Hepatic stellate cell (primary cell): ENCODE measurements around the gene MBOAT1.

Experiments
- DNase-seq: peaks from one replicate; pipeline ENCODE4 v3.0.0; 2011; ENCODE audit warnings: low spot score

Gene MBOAT1

DNA sequence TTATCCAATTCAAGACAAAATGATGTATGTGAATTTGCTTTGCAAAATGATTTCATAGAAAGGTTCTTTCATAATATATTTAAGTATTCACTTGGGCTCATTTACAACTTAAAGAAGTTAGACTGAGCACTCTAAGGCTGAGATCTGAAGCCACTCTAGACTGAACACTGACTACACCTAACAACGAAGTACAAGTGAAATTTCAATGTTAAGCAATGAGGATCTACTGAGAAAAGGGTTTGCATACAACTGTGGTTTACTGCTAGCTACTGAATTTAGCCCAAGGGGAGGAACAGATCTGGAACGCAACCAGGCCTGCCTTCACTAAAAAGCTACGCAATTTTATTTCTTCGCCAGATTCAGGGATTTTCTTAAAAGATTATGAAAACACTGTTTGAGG is 106.4 kb downstream of the MBOAT1 start:
- DNase-seq = no peak

DNA sequence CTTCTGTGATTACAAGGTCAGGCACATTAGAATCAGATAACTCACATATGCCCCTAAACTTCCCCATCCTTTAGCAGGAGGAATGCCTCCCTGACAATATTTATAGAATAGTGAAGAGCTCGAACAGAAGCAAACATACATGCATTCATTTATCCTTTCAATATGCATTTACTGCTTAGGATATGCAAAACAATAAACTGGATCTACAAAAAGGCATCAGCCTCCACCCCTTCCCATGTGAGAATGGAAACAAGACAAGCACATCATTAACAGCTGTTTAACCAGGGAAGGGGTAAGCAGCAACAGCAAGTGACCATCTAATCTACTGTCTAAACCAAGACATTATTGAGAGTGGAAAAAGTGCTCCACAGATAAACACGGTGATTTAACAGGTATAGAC is 107.6 kb downstream of the MBOAT1 start:
- DNase-seq = no peak

DNA sequence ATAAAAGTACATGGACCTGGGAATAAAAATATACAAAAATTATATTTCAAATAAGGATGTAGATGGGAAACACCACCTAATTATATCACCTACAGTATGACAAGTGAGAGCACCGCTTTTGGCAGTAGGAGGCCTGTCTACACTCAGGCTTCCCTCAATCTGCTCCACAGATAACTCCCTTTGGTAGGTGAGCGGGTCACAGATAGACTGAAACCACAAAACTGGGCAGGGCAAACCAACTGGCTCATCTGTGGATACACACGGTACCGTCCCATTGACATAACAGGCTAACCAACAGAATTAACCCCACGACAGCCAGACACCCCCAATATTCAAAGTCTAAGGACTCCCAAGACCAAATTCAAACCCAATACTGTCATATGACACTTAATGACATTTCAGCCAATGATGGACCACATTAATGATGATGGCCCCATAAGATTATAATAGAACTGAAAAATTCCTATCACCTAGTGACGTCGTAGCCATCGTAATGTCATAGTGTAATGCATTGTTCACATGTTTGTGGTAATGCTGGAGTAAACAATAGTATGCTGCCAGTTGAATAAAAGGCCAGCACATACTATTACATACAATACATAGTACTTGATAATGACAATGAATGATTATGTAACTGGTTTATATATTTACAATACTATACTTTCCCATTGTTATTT is 109.7 kb downstream of the MBOAT1 start:
- DNase-seq = no peak

DNA sequence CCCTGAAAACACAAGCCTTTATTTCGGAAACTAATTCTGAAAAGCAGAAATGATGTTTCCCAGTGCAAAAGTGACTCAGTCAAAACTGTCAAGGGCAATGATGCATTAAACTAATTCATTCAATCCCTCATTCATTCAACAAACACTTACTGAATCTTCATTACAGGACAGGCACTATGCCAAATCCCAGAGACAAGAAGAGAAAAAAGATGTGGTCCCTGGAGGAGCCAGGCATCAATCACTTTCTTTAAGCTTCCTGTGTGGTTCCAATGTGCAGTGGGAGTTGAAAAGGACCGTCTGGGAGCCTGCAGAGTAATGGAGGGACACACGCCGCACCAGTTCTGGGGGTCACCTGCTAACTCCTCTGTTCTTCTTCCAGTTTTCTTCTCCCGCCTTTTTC is 113.1 kb downstream of the MBOAT1 start:
- no peak for DNase-seq

DNA sequence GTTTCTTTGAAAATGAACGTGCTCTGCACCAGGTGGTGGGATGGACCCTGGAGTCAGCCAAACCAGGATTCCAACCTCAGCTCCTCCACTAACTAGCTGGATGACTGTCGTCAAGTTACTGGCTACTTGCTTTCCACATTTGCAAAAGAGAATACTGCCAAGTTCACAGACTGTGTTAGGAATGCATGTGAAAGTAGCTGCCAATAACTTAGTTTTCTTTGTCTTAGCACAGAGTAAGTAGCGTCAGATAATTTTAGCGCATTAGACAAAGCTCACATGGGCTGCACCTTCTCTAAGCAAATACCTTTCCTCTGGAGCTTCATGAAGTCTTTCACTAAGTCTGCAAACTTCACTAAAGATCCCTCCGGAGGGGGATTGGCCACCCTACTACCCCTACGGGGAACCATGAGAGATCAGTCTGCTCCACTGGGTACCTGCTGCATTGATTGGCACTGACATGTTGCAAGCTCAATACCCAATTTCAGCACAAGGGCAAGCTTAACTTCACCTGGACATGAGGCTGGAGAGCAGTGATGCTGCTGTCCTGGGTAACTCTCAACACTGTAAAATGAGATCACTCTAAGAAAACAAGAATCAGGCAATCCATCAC is 113.9 kb downstream of the MBOAT1 start:
- no peak for DNase-seq

DNA sequence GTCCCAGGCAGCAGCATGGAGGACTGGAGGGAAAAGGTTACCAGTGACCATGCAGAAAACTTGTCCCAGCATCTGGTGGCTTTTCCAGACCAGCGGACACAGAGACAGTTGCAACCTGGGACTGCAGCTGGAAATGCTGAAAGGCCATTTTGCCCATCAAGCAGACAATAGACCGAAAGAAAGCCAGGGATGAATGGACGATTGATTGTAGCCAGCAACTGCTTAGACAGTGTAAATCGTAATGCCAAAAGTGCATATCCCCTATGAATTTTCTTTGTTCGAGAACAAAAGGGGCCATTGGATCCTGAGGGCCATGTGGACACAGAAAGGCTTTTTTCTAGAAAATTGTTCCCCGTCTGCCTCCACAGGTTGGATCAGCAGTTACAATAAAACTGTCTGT is 115.7 kb downstream of the MBOAT1 start:
- DNase-seq = no peak

DNA sequence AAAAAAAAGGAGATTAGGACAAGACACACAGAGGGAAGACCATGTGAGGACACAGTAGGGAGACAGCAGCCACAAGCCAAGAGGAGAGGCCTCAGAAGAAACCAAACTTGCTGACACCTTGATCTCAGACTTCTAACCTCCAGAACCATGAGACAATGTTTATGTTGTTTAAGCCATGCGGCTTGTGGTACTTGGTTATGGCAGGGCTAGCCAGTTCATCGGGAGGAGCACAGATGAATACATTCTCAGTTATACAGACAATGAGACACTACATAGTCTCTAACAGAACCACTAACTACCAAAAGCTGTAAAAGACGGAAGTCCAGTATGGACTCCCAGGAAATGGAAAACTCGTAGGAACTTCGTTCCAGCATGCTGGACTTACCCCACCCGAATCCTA is 116.8 kb downstream of the MBOAT1 start:
- DNase-seq = no peak

DNA sequence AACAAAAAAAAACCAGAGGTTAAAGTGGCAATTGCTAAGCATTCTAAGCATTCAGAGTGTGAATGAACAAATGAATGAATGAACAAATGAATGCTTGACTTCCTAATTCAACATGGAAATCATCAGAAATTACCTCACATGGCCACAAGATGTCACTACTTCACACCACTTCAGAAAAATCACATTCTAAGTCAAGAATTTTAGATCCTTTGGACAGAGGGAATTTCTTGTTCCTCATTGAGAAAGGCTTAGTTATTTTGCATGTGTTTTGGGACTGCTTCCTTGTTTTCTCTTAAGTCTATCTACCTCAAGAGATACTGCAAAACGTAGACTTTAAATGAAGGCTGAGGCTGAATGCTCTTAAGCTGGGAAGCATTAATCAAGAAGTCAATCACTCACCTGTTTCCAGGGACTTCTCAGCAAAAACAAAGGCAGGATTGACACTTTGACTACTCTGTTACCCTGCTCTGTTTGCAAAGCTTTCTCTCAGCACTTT is 120.2 kb downstream of the MBOAT1 start:
- peak; percentile 8 for DNase-seq

DNA sequence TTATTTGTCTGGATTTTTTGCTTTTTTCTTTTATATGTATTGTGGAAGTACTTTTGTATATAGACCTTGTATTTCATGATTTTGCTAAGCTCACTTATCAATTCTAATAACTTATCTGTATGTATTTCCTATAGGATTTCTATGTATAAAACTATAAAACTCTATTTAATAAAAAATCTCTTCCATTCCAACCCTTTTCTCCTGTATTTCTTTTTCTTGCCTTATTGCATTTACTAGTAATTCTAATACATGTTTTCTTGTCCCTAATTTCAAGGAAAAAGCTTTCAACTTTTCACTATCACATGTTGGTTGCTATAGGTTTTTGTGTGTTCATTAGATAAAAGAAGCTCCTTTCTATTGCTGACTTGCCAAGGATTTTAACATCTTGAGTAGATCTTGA is 125.3 kb downstream of the MBOAT1 start:
- no peak for DNase-seq

DNA sequence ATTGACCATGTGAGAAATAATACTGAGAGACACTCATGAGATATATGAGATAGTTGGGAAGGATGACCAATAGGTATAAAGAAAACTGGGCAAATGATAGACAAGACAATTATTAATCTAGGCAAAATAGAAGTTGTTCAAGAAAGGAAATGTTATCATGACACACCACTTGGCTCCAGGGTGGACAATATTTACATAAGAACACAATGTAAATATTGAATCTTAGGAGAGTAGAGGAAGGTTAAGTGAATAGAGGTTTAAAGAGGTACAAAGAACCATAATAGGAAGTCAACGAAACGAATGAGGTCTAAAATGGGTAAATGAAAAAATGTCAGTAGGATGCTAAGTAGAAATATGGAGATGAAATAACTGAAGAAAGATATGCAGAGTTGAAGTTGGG is 126.5 kb downstream of the MBOAT1 start:
- no peak for DNase-seq

DNA sequence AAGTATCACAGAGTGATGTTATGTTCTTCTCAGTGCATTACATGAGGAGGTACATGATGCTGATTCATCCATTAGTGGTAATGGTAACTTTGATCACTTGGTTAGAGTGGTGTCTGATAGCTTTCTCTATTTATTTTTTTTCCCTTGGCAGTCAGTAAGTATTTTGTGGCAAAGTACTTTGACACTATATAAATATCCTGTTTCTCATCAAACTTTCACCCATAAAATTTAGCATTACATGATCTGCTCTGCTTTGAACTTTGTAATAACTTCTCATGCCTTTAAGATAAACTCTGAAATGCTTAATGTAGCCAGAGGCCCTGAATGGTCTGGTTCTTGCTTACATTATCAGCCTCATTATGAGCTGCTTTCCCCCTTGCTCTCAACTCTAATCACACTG is 127.9 kb downstream of the MBOAT1 start:
- DNase-seq = no peak

DNA sequence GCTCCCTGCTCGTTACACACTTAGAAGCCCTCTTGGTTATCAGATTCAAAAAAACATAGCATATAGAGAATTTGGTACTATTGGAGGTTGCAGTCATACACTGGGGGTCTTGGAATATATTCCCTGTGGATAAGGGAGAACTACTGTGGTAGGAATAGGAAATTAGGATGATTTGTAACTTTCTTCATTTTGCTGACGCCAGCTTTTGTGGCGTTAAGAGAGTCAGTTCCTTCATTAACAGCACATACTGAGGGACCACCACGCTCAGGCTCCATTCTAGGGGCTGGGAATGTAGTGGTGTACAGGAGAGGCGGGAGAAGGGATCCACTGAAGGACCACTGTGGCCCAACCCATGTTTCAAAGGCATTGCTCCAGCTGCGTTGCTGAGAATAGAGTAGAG is 140.3 kb downstream of the MBOAT1 start:
- DNase-seq = no peak

DNA sequence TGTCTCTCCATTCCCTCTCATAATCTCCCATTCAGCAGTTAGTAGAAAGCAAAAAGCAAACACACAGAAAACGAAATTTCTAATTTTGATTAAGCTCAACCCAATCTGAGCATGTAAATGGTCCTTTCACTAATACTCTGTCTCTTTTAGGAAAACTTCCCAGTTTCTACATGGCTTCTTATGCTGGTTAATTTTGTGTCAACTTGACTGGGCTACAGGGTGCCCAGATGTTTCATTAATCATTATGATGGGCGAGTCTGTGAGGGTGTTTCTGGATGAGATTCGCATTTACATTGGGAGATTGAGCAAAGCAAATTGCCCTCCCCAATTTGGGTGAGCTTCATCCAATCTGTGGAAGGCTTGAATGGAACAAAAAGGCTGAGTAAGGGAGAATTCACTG is 142.2 kb downstream of the MBOAT1 start:
- DNase-seq = no peak

DNA sequence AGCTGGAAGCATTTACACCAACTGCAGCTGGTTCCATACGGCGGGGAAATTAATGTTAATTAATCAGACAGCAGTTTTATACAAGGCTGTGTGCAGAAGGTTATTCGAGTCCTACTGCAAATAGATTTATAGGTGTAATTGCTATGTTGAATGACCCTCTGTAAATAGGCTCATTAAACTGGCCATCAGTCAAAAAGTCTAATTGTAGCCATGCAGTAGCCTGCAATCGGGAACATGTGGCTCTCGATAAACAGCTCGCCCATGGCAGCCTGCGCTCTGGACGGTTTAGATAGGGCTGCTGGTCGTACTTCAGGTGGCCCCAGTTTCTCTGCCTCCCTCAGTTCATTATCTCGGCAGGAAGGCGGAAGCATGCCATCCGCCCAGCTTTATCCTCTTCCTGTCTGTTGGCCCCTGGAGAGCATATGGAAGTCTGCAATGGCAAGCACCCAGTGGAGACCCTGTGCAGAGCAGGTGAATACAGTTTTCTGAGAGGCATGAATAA is 143.2 kb downstream of the MBOAT1 start:
- DNase-seq = no peak

DNA sequence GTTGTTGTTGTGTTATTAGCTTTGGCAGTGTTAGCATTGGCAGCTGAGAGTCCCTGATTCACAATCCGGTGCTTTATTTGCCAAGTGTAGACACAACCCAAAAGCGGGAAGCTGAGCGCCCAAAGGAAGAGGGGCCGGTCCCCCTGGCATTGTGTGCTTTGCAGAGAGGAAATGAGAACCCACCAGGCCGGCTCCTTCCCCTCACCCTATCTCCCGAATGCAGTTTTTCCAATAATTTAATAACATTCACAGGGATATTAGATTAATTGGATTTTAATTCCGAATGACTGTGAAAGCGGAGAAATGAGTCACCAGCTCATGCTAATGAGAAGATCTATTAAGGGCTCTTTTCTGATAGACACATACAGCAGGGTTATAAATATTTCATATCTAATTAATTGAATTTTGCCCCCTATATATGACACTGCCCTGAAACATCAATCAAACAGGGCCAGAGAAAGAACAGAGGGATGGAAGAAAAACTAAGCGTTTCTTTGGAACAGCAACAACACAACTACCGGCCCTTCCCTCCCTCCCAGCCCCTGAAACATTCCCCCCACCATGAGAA is 143.8 kb downstream of the MBOAT1 start:
- DNase-seq = no peak

DNA sequence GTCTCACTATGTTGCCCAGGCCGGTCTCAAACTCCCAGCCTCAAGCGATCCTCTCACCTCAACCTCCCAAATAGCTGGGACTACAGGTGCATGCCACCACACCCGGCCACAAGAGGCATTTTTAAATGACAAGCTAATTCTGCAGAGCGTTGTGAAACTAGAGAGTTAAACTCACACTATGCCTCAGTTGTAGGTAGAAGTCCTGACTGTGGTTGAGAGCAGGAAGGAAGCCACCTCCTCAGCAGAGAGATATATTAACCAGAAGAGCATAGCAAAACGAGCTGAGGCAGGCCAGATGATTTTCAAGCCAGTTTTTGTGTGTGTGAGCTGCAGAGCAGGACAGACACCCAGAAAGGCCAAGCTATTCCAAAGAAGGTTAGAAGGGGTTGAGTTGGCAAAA is 150.3 kb downstream of the MBOAT1 start:
- DNase-seq = no peak

DNA sequence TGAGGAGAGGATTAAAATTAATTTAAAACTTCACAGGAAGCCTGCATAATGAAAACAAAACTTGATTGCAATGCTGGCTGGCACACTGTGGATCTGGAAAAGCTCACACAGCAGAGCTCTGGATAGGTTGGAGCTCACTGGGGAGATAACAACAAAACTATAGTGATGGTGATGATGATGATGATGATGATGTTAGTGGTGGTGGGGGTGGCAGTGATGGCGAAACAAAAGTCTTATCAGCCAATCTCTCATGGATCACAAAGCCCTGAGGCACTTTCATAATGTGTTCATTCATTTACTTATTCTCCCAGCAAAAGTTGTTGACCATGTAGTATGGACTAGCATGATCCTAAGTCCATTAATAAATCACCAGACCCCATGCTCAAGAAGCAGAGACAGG is 152.0 kb downstream of the MBOAT1 start:
- no peak for DNase-seq

DNA sequence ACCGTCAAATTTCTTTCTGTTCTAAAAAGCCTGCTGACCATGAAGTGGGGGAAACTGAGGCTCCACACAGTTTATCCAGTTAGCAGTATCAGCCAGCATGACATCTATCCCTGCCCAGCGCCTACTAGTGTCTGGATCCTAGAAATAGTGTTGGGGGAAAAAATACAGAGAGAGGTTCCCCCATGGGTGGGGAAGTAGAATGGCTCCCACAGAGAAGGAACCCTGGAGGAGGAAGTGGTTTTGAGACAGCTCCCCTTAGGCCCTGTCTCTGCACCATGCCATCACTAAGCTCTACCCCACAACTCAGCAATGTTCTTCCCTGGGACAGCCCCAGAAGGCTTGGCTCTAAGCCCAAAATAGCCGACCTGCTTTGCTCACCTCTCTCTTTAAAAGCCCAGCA is 153.4 kb downstream of the MBOAT1 start:
- no peak for DNase-seq

DNA sequence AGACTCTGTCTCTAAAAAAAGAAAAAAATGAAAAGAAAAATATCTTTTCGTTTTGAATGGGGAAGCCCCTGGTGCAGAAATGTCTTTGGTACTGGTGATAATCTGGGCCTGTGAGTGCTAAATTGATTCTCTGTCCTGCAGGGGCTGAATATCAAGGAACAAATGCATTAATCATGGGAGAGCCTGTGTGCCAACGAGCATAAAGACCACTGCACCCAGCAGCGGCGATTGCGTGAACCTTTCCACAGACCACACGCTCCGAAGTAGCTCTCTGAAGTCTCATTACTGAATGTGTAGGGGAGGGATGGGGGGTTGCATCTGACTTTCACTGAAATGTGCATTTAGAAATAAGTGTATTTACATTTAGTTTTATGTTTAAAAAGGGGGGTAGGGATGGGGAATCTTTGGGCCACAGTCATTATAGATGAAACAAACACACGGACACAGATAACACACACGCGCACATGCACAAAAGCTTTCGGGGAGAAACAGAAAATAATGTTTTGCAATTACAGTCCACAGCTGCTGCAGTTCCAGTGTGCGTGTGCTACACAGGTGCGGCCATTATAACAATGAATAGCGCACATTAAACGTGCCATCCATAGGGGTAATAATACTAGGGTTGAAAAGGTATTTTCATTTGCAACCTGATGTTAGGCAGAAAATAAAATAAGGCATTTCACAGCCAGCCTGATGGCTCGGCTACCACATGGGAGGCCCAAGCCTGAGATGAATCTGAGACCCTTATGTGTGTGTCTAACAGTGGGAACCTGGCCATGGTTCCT is 154.0 kb downstream of the MBOAT1 start:
- DNase-seq = no peak

DNA sequence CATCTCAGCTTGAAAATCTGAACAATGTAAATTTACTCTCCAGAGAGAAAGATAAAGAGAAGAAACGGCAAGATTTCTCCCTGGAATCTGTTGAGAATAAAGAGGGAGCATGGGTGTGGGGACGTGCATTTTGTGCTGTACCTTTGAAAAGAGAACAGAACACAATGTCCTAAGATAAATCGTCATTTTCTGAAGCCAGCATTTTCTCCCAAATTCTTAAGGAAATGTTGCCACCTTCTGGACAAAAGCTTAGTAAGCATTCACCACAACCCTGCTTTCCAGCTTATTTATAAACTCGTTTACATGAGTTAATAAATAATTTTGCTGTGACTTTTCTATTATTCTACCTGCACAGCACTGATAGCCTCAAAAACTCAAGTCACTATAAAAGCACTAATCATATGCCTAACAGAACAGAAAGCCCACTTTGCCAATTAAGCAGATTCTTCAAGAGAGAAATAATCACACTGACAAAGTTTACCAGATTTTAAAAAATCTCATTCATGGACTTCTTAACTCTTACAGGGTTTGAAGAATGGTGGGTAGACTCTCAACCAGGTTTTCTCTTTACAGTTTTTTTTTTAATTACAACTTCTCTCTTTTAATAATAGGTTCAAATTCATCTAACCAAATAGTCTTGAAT is 155.8 kb downstream of the MBOAT1 start:
- DNase-seq = peak; percentile 14

DNA sequence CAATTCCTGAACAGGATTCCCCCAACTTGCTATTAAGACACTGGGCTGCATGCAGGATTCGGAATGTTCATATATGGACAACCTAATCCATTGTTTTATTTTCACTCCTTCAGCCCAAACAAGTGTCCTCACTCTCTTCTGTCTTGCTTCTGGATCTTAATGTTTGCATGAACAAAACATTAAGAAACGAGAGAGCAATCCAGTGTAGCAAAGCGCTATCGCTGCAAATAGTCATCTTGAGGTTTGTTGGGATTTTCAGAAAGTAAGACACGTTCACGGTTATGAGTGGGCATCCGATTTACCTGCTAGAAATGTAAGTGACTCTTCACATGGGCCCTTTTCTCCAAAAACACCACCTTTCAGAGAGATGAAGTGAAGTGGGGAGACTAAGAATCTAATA is 156.4 kb downstream of the MBOAT1 start:
- no peak for DNase-seq
